SU-DHL-6 (cell line): Measurements from ENCODE around the gene RNF130.

Source experiments
- EZH2phosphoT487 ChIP-seq: fragments of 200-600 bp; sonication (generic), shearing (Covaris generic); conservative IDR thresholded peaks from 2 replicates; pipeline ENCODE4 v1.6.1; 2018; ENCODE audit warnings: mild to moderate bottlenecking, antibody characterized with exemption, low read length, moderate library complexity, mixed read lengths
- TF ChIP-seq, protein P1 (sequence below): fragments of 200-600 bp; sonication (generic); IDR thresholded peaks from one replicate; pipeline ENCODE4 v1.5.1; 2017; ENCODE audit warnings: antibody characterized with exemption, mild to moderate bottlenecking, low read length, moderate library complexity; ENCODE audit not compliant: insufficient read depth, poor library complexity, severe bottlenecking

DNA sequence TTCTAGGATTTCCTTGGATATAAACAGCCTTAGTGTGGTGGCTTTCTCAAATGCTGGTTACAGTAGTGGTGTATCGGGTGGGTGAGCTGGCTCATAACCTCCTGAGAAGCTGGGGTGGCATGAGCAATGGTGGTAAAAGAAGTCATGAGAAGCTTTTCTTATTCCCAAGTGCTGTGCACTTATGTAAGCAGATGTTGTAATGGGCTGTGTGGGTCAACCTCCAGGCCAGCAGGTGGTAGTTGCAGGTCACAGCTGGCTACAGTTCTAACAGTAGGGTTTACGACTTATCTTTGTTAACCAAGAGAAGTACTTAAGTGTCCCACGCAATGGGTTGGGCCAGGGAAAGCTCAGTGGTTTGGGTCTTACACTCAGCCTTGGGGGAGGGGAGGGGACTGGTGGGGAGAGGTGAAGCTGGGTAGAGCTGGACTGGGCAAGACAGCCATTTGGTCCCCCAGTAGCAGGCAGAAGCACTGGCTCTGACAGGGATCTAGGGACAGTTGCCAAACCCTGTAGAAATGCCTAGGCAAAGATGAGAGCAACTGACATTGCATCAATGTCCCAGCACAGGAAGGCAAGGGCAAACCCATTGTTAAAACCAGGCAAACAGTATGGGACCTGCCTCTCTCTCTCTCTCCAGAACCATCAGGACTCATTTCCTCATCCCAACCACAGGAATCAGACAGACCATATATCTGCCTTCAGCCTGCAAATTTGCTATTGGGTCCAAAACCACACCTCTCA, 76.8 kb downstream of the RNF130 start:
- TF ChIP-seq, protein P1, sequence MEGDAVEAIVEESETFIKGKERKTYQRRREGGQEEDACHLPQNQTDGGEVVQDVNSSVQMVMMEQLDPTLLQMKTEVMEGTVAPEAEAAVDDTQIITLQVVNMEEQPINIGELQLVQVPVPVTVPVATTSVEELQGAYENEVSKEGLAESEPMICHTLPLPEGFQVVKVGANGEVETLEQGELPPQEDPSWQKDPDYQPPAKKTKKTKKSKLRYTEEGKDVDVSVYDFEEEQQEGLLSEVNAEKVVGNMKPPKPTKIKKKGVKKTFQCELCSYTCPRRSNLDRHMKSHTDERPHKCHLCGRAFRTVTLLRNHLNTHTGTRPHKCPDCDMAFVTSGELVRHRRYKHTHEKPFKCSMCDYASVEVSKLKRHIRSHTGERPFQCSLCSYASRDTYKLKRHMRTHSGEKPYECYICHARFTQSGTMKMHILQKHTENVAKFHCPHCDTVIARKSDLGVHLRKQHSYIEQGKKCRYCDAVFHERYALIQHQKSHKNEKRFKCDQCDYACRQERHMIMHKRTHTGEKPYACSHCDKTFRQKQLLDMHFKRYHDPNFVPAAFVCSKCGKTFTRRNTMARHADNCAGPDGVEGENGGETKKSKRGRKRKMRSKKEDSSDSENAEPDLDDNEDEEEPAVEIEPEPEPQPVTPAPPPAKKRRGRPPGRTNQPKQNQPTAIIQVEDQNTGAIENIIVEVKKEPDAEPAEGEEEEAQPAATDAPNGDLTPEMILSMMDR, result no peak
- no peak for TF ChIP-seq EZH2phosphoT487
